Lung microvascular endothelial cell (primary cell): Measurements from ENCODE around the gene ATP11C. TPM values are rescaled to one million over a fixed set of nuclear protein-coding genes. Genes with fewer than 3 reads are reported as not detected.
"Not testable (repeated sequence)": the region's sequence is repeated elsewhere in the genome, so short reads cannot be mapped to it uniquely, and the experiment has no call there.

ENCODE experiments used
- DNase-seq, 2 donors: peaks; one replicate each; pipeline versions ENCODE4 v3.0.0 to v3.0.0-alpha.2; 2010; ENCODE audit warnings: low read depth in 2 of 2
- total RNA-seq: library from RNA; depleted of rRNA; stranded (reverse); fragments of >200 nt; gene quantifications from 2 replicates; pipeline ENCODE4 v1.2.1, GENCODE V29; 2014

ATP11C gene
- total RNA-seq, 1 donor from 2014 or later = 67.3 TPM

DNA sequence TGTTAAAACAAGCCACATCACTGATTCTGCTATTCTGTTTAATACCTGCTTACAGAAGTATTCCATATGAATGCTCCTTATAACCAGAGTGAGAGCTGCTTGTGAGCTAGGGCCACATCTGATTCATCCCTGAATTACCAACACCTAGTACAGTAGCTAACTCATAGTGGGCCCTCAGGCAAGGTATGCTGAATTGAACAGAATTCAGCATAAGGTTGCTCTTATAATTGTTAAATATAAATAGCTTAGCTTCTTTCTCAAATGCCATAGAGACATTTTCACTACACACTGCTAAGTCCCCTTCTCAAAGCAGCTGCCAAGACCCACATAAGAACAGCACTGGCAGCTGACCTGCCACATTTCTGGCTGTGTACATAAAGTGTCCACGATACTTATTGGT is 197.9 kb downstream of the ATP11C start:
- no peak for DNase-seq

DNA sequence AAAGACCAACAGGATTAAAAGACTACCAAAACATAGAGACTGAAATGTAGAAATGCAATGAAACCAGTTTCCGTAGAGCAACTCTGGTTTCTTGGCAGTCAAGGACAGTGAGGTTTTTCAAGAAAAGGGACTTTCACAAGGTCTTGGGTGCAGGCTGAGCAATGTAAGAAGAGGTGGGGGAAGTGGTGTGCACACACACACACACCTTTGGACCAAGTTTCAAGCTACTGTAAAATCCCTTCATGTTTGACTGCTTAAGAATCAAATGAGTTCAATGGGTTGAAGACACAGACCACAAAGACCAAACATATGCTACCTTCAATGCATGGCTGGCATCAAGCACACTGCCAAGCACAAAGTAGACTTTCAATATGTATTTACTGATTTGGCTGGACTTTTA is 207.1 kb downstream of the ATP11C start:
- DNase-seq = no peak

DNA sequence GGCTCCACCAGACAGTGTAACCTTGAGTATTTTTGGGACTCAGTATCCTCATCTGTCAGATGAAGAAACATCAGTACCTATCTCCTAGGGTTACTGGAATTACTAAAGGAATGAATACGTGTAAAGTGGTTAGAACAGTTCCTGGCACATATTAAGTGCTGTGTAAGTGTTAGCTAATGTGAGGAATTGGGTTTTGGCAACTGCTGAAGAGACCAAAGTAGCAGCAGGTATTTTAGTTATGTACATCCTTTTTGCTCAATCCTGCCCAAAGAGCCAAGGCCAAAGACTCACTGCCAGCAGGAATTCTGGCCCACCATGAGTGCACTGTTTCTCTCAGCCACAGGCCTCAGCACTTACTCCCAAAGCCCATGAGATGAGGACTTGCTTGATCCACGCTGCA is 208.2 kb downstream of the ATP11C start:
- DNase-seq = no peak

DNA sequence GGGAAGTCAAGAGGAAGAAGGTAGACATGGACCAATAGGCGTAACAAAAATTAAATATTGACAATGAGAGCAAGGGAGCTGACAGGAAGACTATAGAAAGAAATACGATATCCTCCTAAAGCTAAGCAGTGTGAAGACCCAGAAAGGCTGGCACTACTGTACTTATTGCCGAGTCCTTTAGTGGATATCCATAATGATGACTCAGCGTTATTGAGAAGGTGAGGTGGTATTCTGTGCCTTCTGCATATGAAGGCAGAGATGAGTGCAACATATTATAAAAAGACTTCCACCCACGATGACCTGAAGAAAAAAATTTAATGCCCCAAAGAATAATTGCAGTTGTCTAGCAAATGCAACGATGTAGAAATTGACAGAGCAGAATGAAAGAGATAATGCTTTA is 211.9 kb downstream of the ATP11C start:
- DNase-seq = no peak

DNA sequence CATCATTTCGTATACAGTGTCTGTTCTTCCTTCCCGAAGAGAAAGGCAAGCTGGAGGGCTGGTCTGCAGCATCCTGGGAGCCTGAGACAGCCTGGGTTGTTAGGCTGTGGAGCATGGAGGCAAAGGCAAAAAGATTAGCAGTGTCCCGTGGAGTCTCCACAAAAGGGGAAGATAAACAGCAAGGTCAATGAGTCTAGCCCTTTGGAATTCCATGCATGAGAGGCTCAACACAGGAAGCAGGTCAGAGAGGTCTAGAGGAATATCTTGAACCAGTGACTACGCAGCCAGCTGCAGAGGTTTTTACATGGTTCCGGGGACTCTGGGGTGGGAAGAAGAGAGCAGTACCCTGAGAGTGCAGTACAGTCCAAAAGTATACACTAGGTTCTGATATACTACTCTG is 212.7 kb downstream of the ATP11C start:
- DNase-seq = peak; percentile 4 to 30

DNA sequence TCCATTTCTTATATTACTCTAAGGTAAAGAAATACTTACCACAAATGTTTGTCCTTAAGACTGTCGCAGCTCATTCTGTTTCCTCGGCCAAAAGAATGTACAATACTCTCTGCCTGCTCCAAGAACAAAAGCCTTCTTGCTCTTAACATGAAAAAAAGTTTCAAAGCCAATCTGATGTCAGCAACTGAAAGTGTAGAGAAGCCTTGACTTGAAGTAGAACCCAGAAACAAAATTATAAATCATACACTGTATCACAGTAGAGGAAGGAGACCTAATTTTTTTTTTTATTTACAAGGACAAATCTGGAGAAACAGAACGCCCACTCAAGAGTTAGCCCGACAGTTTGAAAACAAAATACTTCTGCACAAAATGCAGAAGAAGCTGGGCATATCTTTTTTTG is 224.8 kb downstream of the ATP11C start, which contains the start of gene MCF2:
Gene MCF2 (minus strand): TSS at position 101 of the 400 bp plus-strand sequence. CDS start 56,423 bp downstream, outside the sequence.
- DNase-seq = no peak

DNA sequence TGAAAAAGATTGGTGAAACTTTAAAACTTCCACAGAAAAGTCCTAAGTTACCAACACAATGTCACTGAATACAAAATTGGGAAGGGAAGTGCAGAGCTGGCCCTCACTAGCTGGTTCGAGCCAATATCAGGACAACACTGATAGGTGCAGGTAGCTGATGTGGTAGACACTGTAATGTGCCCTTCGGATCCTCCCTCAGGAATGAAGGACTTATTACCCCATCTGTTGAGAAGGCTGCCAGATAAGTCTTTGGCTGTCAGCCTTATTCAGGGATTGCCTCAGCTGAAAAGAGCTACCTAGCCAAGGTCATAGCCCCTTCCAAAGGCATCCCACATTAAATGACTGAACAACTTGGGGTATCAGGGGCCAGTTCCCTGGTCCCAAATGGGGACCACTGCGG is 230.2 kb downstream of the ATP11C start:
- no peak for DNase-seq

DNA sequence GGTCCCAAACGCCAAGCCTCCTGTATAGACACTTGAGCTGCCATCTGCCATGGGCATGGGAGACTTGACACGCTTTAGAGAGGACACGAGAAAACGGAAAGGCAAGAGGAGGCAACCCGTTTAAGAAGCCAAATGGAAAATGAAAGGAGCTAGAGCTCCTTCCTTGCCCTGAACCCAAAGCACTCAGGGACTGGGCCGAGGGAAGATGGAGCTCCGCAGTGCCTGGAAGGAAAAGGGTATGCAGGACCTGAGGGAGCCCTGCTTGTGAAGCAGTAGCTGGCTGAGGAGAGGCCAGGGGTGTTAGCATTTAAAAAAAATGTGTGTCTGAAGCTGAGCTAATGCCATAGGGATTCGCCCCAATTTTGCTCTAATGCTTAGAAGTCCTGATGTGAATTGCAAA is 239.9 kb downstream of the ATP11C start:
- no peak for DNase-seq

DNA sequence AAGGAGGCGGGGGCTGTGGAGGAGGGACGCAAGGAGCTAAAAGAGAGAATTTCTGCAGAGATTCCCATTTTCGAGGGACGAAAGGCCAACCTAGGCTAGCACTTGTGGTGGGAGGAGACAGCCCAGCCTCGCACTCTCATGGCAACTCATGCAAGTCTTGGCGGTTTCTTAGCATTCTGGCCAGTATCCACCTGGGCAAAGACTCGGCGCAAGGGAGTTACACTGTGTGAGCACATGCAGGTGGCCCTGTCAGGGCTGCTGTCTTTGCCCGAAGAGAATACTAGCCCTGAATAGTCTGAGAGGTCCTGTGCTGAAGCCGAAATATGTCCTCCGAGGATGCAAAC is 240.4 kb downstream of the ATP11C start:
- no peak for DNase-seq

DNA sequence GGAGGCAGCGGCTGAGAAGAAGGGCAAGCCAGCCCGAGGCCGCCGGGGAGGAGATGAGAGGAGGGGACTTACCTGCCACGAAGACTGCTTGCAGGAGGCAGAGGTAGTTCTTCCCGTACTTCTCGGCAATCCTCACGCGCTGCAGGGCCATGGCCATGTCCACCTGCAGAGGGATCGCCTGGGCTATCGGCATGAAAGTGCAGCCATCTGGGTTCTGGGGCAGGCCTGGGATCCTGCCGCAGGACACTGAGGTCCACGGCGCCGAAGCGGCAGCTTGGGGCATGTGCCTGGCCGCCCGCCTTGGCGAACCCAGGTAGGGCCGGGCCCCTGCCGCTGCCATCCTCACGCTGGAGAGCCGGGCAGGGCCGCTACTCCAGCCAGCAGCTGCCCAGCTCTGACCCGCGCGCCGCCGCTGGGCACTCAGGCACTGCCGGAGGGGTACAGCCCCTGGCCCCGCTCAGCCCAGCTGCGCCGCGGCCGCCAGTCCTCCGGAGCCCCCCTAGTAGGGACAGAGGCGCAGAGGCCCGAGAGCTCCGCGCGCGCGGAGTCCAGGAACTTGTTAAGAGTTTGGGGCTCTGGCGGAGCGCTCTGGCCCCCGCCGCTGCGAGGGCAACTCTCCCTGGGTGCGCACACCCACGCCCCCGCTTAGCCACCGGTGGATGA is 240.9 kb downstream of the ATP11C start:
- peak in 1 of 2 donors; percentile 6 for DNase-seq

DNA sequence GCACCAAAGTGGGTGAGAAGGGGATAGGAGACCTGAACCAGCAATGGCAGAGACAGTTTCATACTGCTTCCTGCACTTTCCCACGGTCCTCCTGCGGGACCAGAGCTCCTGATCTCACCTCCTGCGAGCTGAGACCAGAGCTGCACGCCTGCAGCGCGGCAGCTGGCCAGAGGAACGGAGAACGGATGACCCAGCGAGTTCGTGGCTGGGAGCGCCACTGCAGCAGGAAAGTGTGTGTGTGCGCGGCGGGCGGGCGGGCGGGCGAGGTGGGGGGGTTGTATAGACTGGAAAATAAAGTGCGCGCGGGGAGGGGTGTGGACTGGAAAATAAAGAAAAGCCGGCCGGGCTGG is 241.4 kb downstream of the ATP11C start:
- DNase-seq = peak; percentile 2 to 49

DNA sequence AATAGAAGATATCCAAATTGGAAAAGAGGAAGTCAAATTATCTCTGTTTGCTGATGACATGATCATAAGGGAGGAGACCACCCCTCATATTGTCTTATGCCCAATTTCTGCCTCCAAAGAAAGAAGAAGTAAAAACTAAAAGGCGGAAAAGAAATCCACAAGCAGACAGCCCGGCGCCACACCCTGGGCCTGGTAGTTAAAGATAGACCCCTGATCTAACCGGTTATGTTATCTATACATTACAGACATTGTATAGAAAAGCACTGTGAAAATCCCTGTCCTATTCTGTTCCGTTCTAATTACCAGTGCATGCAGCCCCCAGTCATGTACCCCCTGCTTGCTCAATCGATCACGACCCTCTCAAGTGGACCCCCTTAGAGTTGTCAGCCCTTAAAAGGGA is 247.7 kb downstream of the ATP11C start:
- DNase-seq = not testable (repeated sequence)

DNA sequence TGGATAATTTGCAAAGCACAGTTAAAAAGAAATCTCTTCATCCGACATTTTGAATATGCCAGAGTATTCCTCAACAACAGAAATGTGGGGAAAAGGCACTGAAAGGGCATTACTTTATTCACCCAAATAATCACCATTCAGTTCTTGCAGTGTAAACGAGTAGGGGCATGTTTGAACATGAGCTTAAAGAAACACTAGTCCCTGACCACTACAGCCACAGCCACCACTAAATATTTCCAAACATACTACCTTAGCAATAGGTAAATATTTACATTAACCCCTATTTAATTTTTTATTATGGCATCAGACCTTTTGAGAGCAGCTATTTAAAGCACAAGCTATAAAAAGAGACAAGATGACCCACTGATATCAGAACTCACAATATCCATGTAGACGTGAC is 252.5 kb downstream of the ATP11C start:
- DNase-seq = no peak

Other genes starting within 250 kb of the ATP11C start
- not detected in 2 replicates for gene MCF2, start 224.9 kb downstream of the ATP11C start, total RNA-seq
- not detected in 2 replicates for gene CXorf66, start 32.5 kb upstream of the ATP11C start, total RNA-seq